ENCODE results near the gene IRAG1.
A peak's percentile ranks its signal among the peaks of the same experiment; 100 is the strongest.

The IRAG1 gene

GRCh38 chr11:10666556-10667520 lies 26.7 kb downstream of the IRAG1 start:
- DNase-seq, result no peak

- no peak for DNase-seq
Measured at GRCh38 chr11:10664496-10664895, 29.1 kb downstream of the IRAG1 start.

- no peak for DNase-seq
Measured at GRCh38 chr11:10663990-10664389, 29.6 kb downstream of the IRAG1 start.

GRCh38 chr11:10663365-10663764 lies 30.2 kb downstream of the IRAG1 start:
- no peak for DNase-seq

- no peak for DNase-seq
Measured at GRCh38 chr11:10660323-10660722, 33.2 kb downstream of the IRAG1 start.

- peak; percentile 57 to 76 for DNase-seq
Measured at GRCh38 chr11:10659339-10660216, 34.0 kb downstream of the IRAG1 start.

GRCh38 chr11:10658621-10659338 lies 34.8 kb downstream of the IRAG1 start:
- no peak for DNase-seq

GRCh38 chr11:10657308-10658271 lies 36.0 kb downstream of the IRAG1 start:
- DNase-seq, result no peak

GRCh38 chr11:10655943-10656576 lies 37.5 kb downstream of the IRAG1 start:
- DNase-seq, result no peak

GRCh38 chr11:10655227-10655626 lies 38.3 kb downstream of the IRAG1 start:
- no peak for DNase-seq

- no peak for DNase-seq
Measured at GRCh38 chr11:10654811-10655150, 38.8 kb downstream of the IRAG1 start.

GRCh38 chr11:10653946-10654810 lies 39.4 kb downstream of the IRAG1 start:
- DNase-seq, result peak in 1 of 2 experiments; percentile 31

GRCh38 chr11:10653261-10653660 lies 40.3 kb downstream of the IRAG1 start:
- DNase-seq, result no peak

GRCh38 chr11:10651656-10652361 lies 41.7 kb downstream of the IRAG1 start:
- no peak for DNase-seq

GRCh38 chr11:10650630-10651029 lies 42.9 kb downstream of the IRAG1 start:
- DNase-seq, result no peak

- DNase-seq, result no peak
Measured at GRCh38 chr11:10650166-10650565, 43.4 kb downstream of the IRAG1 start.

- DNase-seq, result no peak
Measured at GRCh38 chr11:10648871-10649270, 44.7 kb downstream of the IRAG1 start.

GRCh38 chr11:10646681-10647355 lies 46.7 kb downstream of the IRAG1 start:
- no peak for DNase-seq

- no peak for DNase-seq
Measured at GRCh38 chr11:10646005-10646404, 47.5 kb downstream of the IRAG1 start.
